ENCODE measurements around the gene KLF2. TPM values are rescaled to one million over a fixed set of nuclear protein-coding genes. Genes with fewer than 3 reads are reported as not detected.
A peak's percentile ranks its signal among the peaks of the same experiment; 100 is the strongest.

KLF2 gene
- total and polyA plus RNA-seq, 10 of the 15 experiments (the other 5 are each of a cell fraction or from before 2014, with no cell fraction given) = 0.16 to 13.7 (median 1.0) TPM

- TF ChIP-seq ATF3 (IDR thresholded peaks at IDR 0.05; ENCODE audit: borderline replicate concordance, extremely low read depth, low read depth, low read length) (no peak), KDM1A (IDR thresholded peaks at IDR 0.05; ENCODE audit: borderline replicate concordance) (no peak), RAD51 (IDR thresholded peaks at IDR 0.05) (no peak), JUNB (IDR thresholded peaks at IDR 0.05) (peak; percentile 77), LARP7 (IDR thresholded peaks at IDR 0.05) (no peak), CBFB (IDR thresholded peaks at IDR 0.05; ENCODE audit: low read depth) (peak; percentile 12; the same call in 1 of the 2 replicates), SMAD5 (IDR thresholded peaks at IDR 0.05; ENCODE audit: low read depth) (no peak), ZNF217 (IDR thresholded peaks at IDR 0.05) (no peak), ZZZ3 (IDR thresholded peaks at IDR 0.05; ENCODE audit: control insufficient read depth, insufficient read length, low read depth) (no peak), ESRRA (IDR thresholded peaks at IDR 0.05; ENCODE audit: low read length) (no peak), CHD2 (IDR thresholded peaks at IDR 0.05; ENCODE audit: borderline replicate concordance, low read depth, low read length) (no peak), ZBTB4 (CRISPR knock-in tag; IDR thresholded peaks at IDR 0.05) (no peak), ZNF592 (IDR thresholded peaks at IDR 0.05) (no peak), CBX3 (IDR thresholded peaks at IDR 0.05; ENCODE audit: borderline replicate concordance, low read depth) (no peak), KLF5 (IDR thresholded peaks at IDR 0.05; ENCODE audit: partially characterized antibody) (no peak), CBX5 (IDR thresholded peaks at IDR 0.05; ENCODE audit: low read depth) (no peak), RELB (IDR thresholded peaks at IDR 0.05; ENCODE audit: low read depth) (peak; percentile 82), SREBF1 (IDR thresholded peaks at IDR 0.05; ENCODE audit: low read length) (no peak), GABPA (IDR thresholded peaks at IDR 0.05; ENCODE audit: low read depth) (peak; percentile 69), ZNF24 (IDR thresholded peaks at IDR 0.05) (no peak), NBN (IDR thresholded peaks at IDR 0.05) (peak; percentile 59), POLR2AphosphoS2 (IDR thresholded peaks at IDR 0.05; ENCODE audit: low read depth, low read length) (no peak), RFX5 (IDR thresholded peaks at IDR 0.05; ENCODE audit: low read depth, low read length) (no peak), MEF2B (IDR thresholded peaks at IDR 0.05; ENCODE audit: partially characterized antibody, poor library complexity, severe bottlenecking) (peak; percentile 59)
These were observed 17.5 kb downstream of the KLF2 start (continued) for GRCh38 chr19:16342002-16342715.
